IMR-90 (cell line): ENCODE measurements around the gene KCTD20. TPM values are rescaled to one million over a fixed set of nuclear protein-coding genes. Genes with fewer than 3 reads are reported as not detected.

Source experiments
- ATAC-seq: fragments of 200-7000 bp; cut with Tn5 transposase; 2 replicates; pipeline ENCODE4 v1.9.1; 2020; ENCODE audit warnings: low read depth, mild to moderate bottlenecking, moderate library complexity
- BruUV-seq: library from RNA; stranded (reverse); fragments of 400-500 nt; replicated peaks from 2 replicates; lab custom pipeline; 2021; lab: Mats Ljungman, UMichigan
- CTCF ChIA-PET: fragments of 300-600 bp; formaldehyde crosslinking; extraction: SDS; loops from one replicate; lab custom pipeline; 2021; ENCODE audit warnings: antibody characterized with exemption; lab: Yijun Ruan, JAX
- POLR2A ChIA-PET: fragments of 300-600 bp; sonication (Branson Sonifier 250); formaldehyde crosslinking; loops from one replicate; lab custom pipeline; 2022; ENCODE audit warnings: antibody characterized with exemption; ENCODE audit not compliant: unreplicated experiment; lab: Charles Lee
- DNase-seq: peaks from one replicate; pipeline ENCODE4 v3.0.0; 2013
- H2AFZ ChIP-seq: replicated peaks from 2 replicates; pipeline ENCODE3; 2013; ENCODE audit warnings: low read length, mild to moderate bottlenecking; ENCODE audit not compliant: poor library complexity
- H2AK5ac ChIP-seq: 2 replicates; pipeline ENCODE4 v1.6.1; 2013; ENCODE audit warnings: low read depth, low read length, inconsistent platforms
- H2AK9ac ChIP-seq: replicated peaks from 2 replicates; pipeline ENCODE3; 2013; ENCODE audit warnings: mild to moderate bottlenecking, low read depth, low read length, moderate library complexity; ENCODE audit not compliant: poor library complexity
- H2BK120ac ChIP-seq: 2 replicates; pipeline ENCODE4 v1.6.1; 2013; ENCODE audit warnings: low read depth, low read length, inconsistent platforms
- H2BK15ac ChIP-seq: 3 replicates; pipeline ENCODE4 v1.6.1; 2013; ENCODE audit warnings: low read depth, low read length, inconsistent platforms
- H2BK20ac ChIP-seq: 2 replicates; pipeline ENCODE4 v1.6.1; 2013; ENCODE audit warnings: low read depth, mild to moderate bottlenecking, inconsistent platforms, low read length, moderate library complexity
- H2BK5ac ChIP-seq: 2 replicates; pipeline ENCODE4 v1.6.1; 2013; ENCODE audit warnings: mild to moderate bottlenecking, low read depth, low read length, inconsistent platforms; ENCODE audit not compliant: poor library complexity, severe bottlenecking
- H3K14ac ChIP-seq: replicated peaks from 2 replicates; pipeline ENCODE4 v1.6.1; 2013; ENCODE audit warnings: low read depth, low read length, inconsistent platforms
- H3K18ac ChIP-seq: 2 replicates; pipeline ENCODE4 v1.6.1; 2013; ENCODE audit warnings: low read depth, low read length, control low read depth
- H3K23ac ChIP-seq: 2 replicates; pipeline ENCODE4 v1.6.1; 2013; ENCODE audit warnings: low read depth, low read length, inconsistent platforms
- H3K27ac ChIP-seq: 2 replicates; pipeline ENCODE4 v1.5.1; 2013; ENCODE audit warnings: mild to moderate bottlenecking, control low read depth, low read length; ENCODE audit not compliant: insufficient read depth
- H3K27me3 ChIP-seq: 2 replicates; pipeline ENCODE4 v1.6.1; 2013; ENCODE audit warnings: low read length; ENCODE audit not compliant: control insufficient read depth, insufficient read depth
- H3K36me3 ChIP-seq: 2 replicates; pipeline ENCODE4 v1.6.1; 2013; ENCODE audit warnings: low read length, mixed read lengths; ENCODE audit not compliant: control insufficient read depth, insufficient read depth
- H3K4ac ChIP-seq: 2 replicates; pipeline ENCODE4 v1.6.1; 2013; ENCODE audit warnings: low read depth, low read length, inconsistent platforms
- H3K4me1 ChIP-seq: 2 replicates; pipeline ENCODE4 v1.6.1; 2013; ENCODE audit warnings: low read length, mixed read lengths; ENCODE audit not compliant: control insufficient read depth, insufficient read depth
- H3K4me2 ChIP-seq: 2 replicates; pipeline ENCODE4 v1.6.1; 2013; ENCODE audit warnings: low read depth, mild to moderate bottlenecking, control low read depth, low read length, moderate library complexity
- H3K4me3 ChIP-seq: 2 replicates; pipeline ENCODE4 v1.5.1; 2013; ENCODE audit warnings: low read depth, mild to moderate bottlenecking, control low read depth, low read length, moderate library complexity; ENCODE audit not compliant: insufficient read depth
- H3K56ac ChIP-seq: 2 replicates; pipeline ENCODE4 v1.6.1; 2013; ENCODE audit warnings: low read length, inconsistent platforms; ENCODE audit not compliant: insufficient read depth; ENCODE audit errors: extremely low read depth
- H3K79me1 ChIP-seq, 2 experiments: 2 replicates each; pipeline ENCODE4 v1.6.1; 2013; ENCODE audit warnings: low read length in 2 of 2, inconsistent platforms in 1 of 2, low read depth in 1 of 2
- H3K9ac ChIP-seq: 2 replicates; pipeline ENCODE4 v1.6.1; 2013; ENCODE audit warnings: low read depth, low read length, control low read depth
- H3K9me1 ChIP-seq: 2 replicates; pipeline ENCODE4 v1.6.1; 2013; ENCODE audit warnings: low read length, inconsistent platforms; ENCODE audit not compliant: insufficient read depth
- H3K9me3 ChIP-seq: 2 replicates; pipeline ENCODE4 v1.6.1; 2013; ENCODE audit warnings: low read length; ENCODE audit not compliant: control insufficient read depth, insufficient read depth
- H4K20me1 ChIP-seq: 2 replicates; pipeline ENCODE4 v1.6.1; 2013; ENCODE audit warnings: low read length, inconsistent platforms; ENCODE audit not compliant: insufficient read depth
- H4K5ac ChIP-seq: 2 replicates; pipeline ENCODE4 v1.6.1; 2013; ENCODE audit warnings: mild to moderate bottlenecking, low read depth, low read length, control low read depth
- H4K8ac ChIP-seq, 2 experiments: 2 replicates each; pipeline ENCODE4 v1.6.1; 2013; ENCODE audit warnings: low read depth in 2 of 2, low read length in 2 of 2, control low read depth in 1 of 2, inconsistent platforms in 1 of 2
- H4K91ac ChIP-seq: 2 replicates; pipeline ENCODE4 v1.6.1; 2013; ENCODE audit warnings: low read depth, low read length, inconsistent platforms; ENCODE audit not compliant: insufficient read depth
- CEBPB ChIP-seq: IDR thresholded peaks from 2 replicates; pipeline ENCODE4 v1.6.1; 2012; ENCODE audit warnings: low read depth, low read length, improper control_type of control experiment
- FOS ChIP-seq: fragments of 150-350 bp; IDR thresholded peaks from 2 replicates; pipeline ENCODE4 v1.6.1; 2016; ENCODE audit warnings: low read depth, low read length
- RAD21 ChIP-seq: IDR thresholded peaks from 2 replicates; pipeline ENCODE4 v1.6.1; 2012; ENCODE audit warnings: low read length, improper control_type of control experiment
- SMC3 ChIP-seq: fragments of 150-350 bp; IDR thresholded peaks from 2 replicates; pipeline ENCODE4 v1.6.1; 2016; ENCODE audit warnings: low read depth, mild to moderate bottlenecking, antibody characterized with exemption, low read length, moderate library complexity
- USF2 ChIP-seq: fragments of 150-350 bp; IDR thresholded peaks from 2 replicates; pipeline ENCODE4 v1.6.1; 2017; ENCODE audit warnings: mild to moderate bottlenecking, antibody characterized with exemption, low read length, low read depth
- WGBS, 2 experiments: methylation state at CpG; one replicate each; pipeline versions ENCODE4 v1.1.5 to v1.1.7; 2013; ENCODE audit warnings: missing lambda C conversion rate in 2 of 2; ENCODE audit not compliant: insufficient read length in 1 of 2; ENCODE audit errors: extremely low coverage in 2 of 2; 5-methylcytosine and 5-hydroxymethylcytosine counted together
- dilution Hi-C: fragments of 300-500 bp; cut with HindIII; formaldehyde crosslinking; loops from one replicate; pipeline ENCODE4 v1.14.3; 2018; ENCODE audit warnings: low sequenced_read_pairs; ENCODE audit not compliant: unreplicated experiment
- in situ Hi-C: fragments of 300-500 bp; cut with MboI; formaldehyde crosslinking; loops from 3 replicates; pipeline ENCODE4 v1.14.3; 2019; ENCODE audit warnings: low sequenced_read_pairs, inconsistent platforms, mixed read lengths
- intact Hi-C: fragments of 100-400 bp; cut with micrococcal nuclease; formaldehyde crosslinking; loops from 2 replicates; pipeline ENCODE4 v1.10.0; 2022
- polyA plus RNA-seq, 3 experiments: library from polyadenylated mRNA; depleted of rRNA; stranded (reverse); fragments of >200 nt; gene quantifications; 2 replicates each; pipeline ENCODE4 v1.2.3, GENCODE V29; 2012; ENCODE audit warnings: low replicate concordance in 1 of 3
- total RNA-seq: library from RNA; depleted of rRNA; stranded (reverse); fragments of >200 nt; gene quantifications from 2 replicates; pipeline ENCODE4 v1.2.3, GENCODE V29; 2012

KCTD20 gene
- total and polyA plus RNA-seq, 2 of the 4 experiments (the other 2 are of a cell fraction), result 55.4 to 150 TPM

GRCh38 chr6:36430351-36430750, 12.4 kb upstream of the KCTD20 start:
- Histone ChIP-seq H3K23ac (no peak overlapping the region), H3K4me2 (no peak overlapping the region), H3K79me1 (peaks cover 5 to 7% of the 10 kb centered on the region in 2 experiments; a peak in 2 of 4 replicates), H4K91ac (no peak overlapping the region; the same call in 1 of the 2 replicates), H3K27ac (no peak overlapping the region), H2AFZ (no peak overlapping the region), H3K9ac (no peak overlapping the region), H4K5ac (peak overlapping the region; percentile 23; the same call in 1 of the 2 replicates), H3K27me3 (no peaks in the 10 kb centered on the region), H2BK15ac (peak overlapping the region; percentile 63; the same call in 1 of the 3 replicates), H3K18ac (peak overlapping the region; percentile 48; the same call in 1 of the 2 replicates), H2BK5ac (peak overlapping the region; percentile 87), H3K56ac (no peak overlapping the region), H2BK20ac (peak overlapping the region; percentile 36; the same call in 1 of the 2 replicates), H3K4ac (peak overlapping the region; percentile 8; the same call in 1 of the 2 replicates), H2AK9ac (no peak overlapping the region), H4K8ac (peak overlapping the region in 1 of 2 experiments; percentile 15; a peak in 2 of 4 replicates), H3K14ac (no peak overlapping the region; the same call in 1 of the 2 replicates), H4K20me1 (no peaks in the 10 kb centered on the region), H2AK5ac (no peak overlapping the region), H2BK120ac (peak overlapping the region; percentile 81), H3K9me1 (peaks cover 6% of the 10 kb centered on the region; the same call in 1 of the 2 replicates), H3K36me3 (no peaks in the 10 kb centered on the region), H3K4me3 (no peak overlapping the region), H3K9me3 (no peaks in the 10 kb centered on the region; the same call in 1 of the 2 replicates), H3K4me1 (peaks cover 12% of the 10 kb centered on the region)
- no CpG with 5 or more reads among the region's 2 CpGs for WGBS, 2 experiments
- CTCF ChIA-PET, result interaction anchor here (0.6 kb wide), 1 partner anchor 667 kb away, joined by 3 read pairs; no protein-coding TSS in a partner anchor
- intact Hi-C loops (no loop called here), dilution Hi-C loops (no loop called here), in situ Hi-C loops (no loop called here)
- TF ChIP-seq CEBPB (no peak), FOS (no peak), SMC3 (no peak), RAD21 (no peak), USF2 (no peak)
- POLR2A ChIA-PET, result no interaction called here
- no TSS peak for BruUV-seq
- ATAC-seq (peak; percentile 67), DNase-seq (peak; percentile 67)
